Lung (tissue), 12 donors: ENCODE results near the gene CHST13. TPM values are rescaled to one million over a fixed set of nuclear protein-coding genes. Genes with fewer than 3 reads are reported as not detected.

ENCODE experiments used
- ATAC-seq: fragments of 200-7000 bp; cut with Tn5 transposase; one replicate; pipeline ENCODE4 v1.9.1; 2020; ENCODE audit warnings: moderate number of reproducible peaks; ENCODE audit not compliant: insufficient read depth, low FRiP score
- DNase-seq, 3 donors: peaks; one replicate each; pipeline ENCODE4 v3.0.0-alpha.2; 2013 to 2017
- H3K27ac ChIP-seq, 2 donors: one replicate each; pipeline ENCODE4 v1.5.1; 2013; ENCODE audit warnings: mild to moderate bottlenecking in 2 of 2, moderate library complexity in 2 of 2, control low read depth in 1 of 2, inconsistent platforms in 1 of 2, low read depth in 1 of 2, low read length in 1 of 2
- H3K27me3 ChIP-seq, 3 donors: one replicate each; pipeline ENCODE4 v1.5.1; 2013; ENCODE audit warnings: low read length in 2 of 3; ENCODE audit not compliant: control insufficient read depth in 3 of 3, insufficient read depth in 3 of 3
- H3K36me3 ChIP-seq, 4 donors: one replicate each; pipeline ENCODE4 v1.5.1; 2013; ENCODE audit warnings: low read length in 4 of 4, mild to moderate bottlenecking in 1 of 4, moderate library complexity in 1 of 4; ENCODE audit not compliant: control insufficient read depth in 4 of 4, insufficient read depth in 4 of 4
- H3K4me1 ChIP-seq, 5 donors: one replicate each; pipeline ENCODE4 v1.5.1; 2013; ENCODE audit warnings: low read length in 5 of 5, mild to moderate bottlenecking in 2 of 5, moderate library complexity in 1 of 5; ENCODE audit not compliant: control insufficient read depth in 5 of 5, insufficient read depth in 5 of 5
- H3K4me3 ChIP-seq: one replicate; pipeline ENCODE4 v1.5.1; 2013; ENCODE audit warnings: mild to moderate bottlenecking, control low read depth, moderate library complexity
- H3K9ac ChIP-seq, 2 donors: one replicate each; pipeline ENCODE4 v1.5.1; 2013; ENCODE audit warnings: low read length in 2 of 2, control low read depth in 1 of 2; ENCODE audit not compliant: insufficient read depth in 1 of 2
- H3K9me3 ChIP-seq, 4 donors: one replicate each; pipeline ENCODE4 v1.5.1; 2013; ENCODE audit warnings: low read length in 3 of 4, mild to moderate bottlenecking in 1 of 4, moderate library complexity in 1 of 4; ENCODE audit not compliant: control insufficient read depth in 4 of 4, insufficient read depth in 3 of 4
- CTCF ChIP-seq: IDR thresholded peaks from 2 replicates; pipeline ENCODE4 v1.5.1; 2012; ENCODE audit warnings: mild to moderate bottlenecking; ENCODE audit errors: control extremely low read depth, extremely low read depth
- WGBS, 2 donors: extraction: QIAGEN DNeasy Blood & Tissue Kit; methylation state at CpG; one replicate each; pipeline ENCODE4 v1.1.7; 2013; 5-methylcytosine and 5-hydroxymethylcytosine counted together
- polyA plus RNA-seq, 2 donors: library from polyadenylated mRNA; stranded (reverse); fragments of 200-250 nt; gene quantifications; one replicate each; pipeline ENCODE4 v1.2.1, GENCODE V29; 2013
- total RNA-seq, 2 donors: library from RNA; depleted of rRNA in 1 of 2; stranded (reverse); fragments of >200 nt in 1 of 2; gene quantifications; one replicate each; pipeline ENCODE4 v1.2.1, GENCODE V29; 2014 to 2021
- donor health status: control.
- donor health status: control.
- donor health status: Bipolar disorder and iron deficiency.
- donor health status: healthy.
- donor health status: DM: yes; HTN: yes; CAD: no.

CHST13 gene
- total and polyA plus RNA-seq, 4 donors, result 0.51 to 3.6 (median 1.7) TPM

- H3K4me1 ChIP-seq, result no peaks in the 10 kb centered on the region
- H3K4me3 ChIP-seq, result no peak overlapping the region
- no peak overlapping the region for H3K9ac ChIP-seq
- no peak for TF ChIP-seq CTCF
- ATAC-seq, result no peak
- no peak overlapping the region for H3K27ac ChIP-seq
- no peaks in the 10 kb centered on the region for H3K36me3 ChIP-seq
- WGBS, 2 donors, result 94 to 96% methylated on average over 8 of the region's 8 CpGs
- H3K9me3 ChIP-seq, result peaks cover 0 to 2% (median 0%) of the 10 kb centered on the region in 4 donors
- no peak for DNase-seq
- H3K27me3 ChIP-seq, result peaks cover 0 to 2% (median 0%) of the 10 kb centered on the region in 3 donors
These were observed 28.2 kb upstream of the CHST13 start for GRCh38 chr3:126495786-126496185.

GRCh38 chr3:126496894-126497850 is 26.8 kb upstream of the CHST13 start:
- no peaks in the 10 kb centered on the region for H3K27me3 ChIP-seq
- H3K4me3 ChIP-seq, result no peak overlapping the region
- ATAC-seq (no peak), DNase-seq (no peak)
- no peak overlapping the region for H3K9ac ChIP-seq
- no peak for TF ChIP-seq CTCF
- H3K36me3 ChIP-seq, result no peaks in the 10 kb centered on the region
- no peak overlapping the region for H3K27ac ChIP-seq
- H3K4me1 ChIP-seq, result no peaks in the 10 kb centered on the region
- 65 to 67% methylated on average over 21 of the region's 21 CpGs for WGBS, 2 donors
- H3K9me3 ChIP-seq, result peaks cover 0 to 2% (median 0%) of the 10 kb centered on the region in 4 donors

- DNase-seq (no peak), ATAC-seq (no peak)
- Histone ChIP-seq H3K36me3 (no peaks in the 10 kb centered on the region), H3K4me3 (no peak overlapping the region), H3K27ac (no peak overlapping the region), H3K9me3 (peaks cover 0 to 2% (median 0%) of the 10 kb centered on the region in 4 donors), H3K9ac (no peak overlapping the region), H3K27me3 (no peaks in the 10 kb centered on the region), H3K4me1 (no peaks in the 10 kb centered on the region)
- TF ChIP-seq CTCF, result no peak
- 95 to 96% methylated on average over 6 of the region's 6 CpGs for WGBS, 2 donors
These were observed 26.0 kb upstream of the CHST13 start for GRCh38 chr3:126497956-126498355.
